Measurements from ENCODE around the gene SLC41A2. TPM values are rescaled to one million over a fixed set of nuclear protein-coding genes. Genes with fewer than 3 reads are reported as not detected.

SLC41A2 gene
- total RNA-seq, 1 experiment from 2014 or later: 14.6 TPM

DNA sequence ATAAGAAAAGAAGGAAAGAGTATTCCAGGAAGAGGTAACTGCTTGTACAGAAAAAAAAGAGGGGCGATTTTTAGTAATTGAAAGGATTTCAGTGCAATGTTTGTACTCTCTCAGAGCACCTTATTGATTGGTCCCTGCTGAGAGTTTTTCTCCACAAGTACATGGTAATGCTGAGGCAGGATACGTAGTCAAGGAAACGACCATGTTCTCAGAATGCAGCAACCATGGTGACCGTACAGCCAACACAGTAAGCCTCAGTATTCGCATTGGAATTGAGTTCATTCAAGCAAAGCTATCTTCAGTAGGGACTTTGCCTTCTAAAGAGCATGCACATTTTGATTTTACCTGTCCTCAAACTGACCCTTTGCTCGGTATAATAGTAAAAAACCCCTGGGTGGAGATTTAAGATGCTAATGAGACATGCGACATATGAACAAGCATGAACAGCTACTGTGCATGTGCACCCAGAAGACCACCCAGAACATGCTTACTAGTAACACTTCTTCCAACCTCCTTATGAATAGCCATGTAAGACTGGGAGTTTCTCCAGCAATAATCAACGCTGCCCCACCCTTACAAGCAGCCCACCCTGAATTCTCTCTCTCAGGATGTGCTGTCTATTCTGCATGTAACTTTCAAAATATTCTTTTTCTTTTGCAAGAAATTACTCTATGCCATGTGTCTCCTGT lies 6.2 kb upstream of the SLC41A2 start:
- no peak overlapping the region for H3K27ac Mint-ChIP-seq (ENCODE audit: low read depth, unreplicated experiment)
- CTCF ChIA-PET: no interaction called here
- no TSS peak for BruUV-seq (replicated peaks)
- TF ChIP-seq, protein P1, sequence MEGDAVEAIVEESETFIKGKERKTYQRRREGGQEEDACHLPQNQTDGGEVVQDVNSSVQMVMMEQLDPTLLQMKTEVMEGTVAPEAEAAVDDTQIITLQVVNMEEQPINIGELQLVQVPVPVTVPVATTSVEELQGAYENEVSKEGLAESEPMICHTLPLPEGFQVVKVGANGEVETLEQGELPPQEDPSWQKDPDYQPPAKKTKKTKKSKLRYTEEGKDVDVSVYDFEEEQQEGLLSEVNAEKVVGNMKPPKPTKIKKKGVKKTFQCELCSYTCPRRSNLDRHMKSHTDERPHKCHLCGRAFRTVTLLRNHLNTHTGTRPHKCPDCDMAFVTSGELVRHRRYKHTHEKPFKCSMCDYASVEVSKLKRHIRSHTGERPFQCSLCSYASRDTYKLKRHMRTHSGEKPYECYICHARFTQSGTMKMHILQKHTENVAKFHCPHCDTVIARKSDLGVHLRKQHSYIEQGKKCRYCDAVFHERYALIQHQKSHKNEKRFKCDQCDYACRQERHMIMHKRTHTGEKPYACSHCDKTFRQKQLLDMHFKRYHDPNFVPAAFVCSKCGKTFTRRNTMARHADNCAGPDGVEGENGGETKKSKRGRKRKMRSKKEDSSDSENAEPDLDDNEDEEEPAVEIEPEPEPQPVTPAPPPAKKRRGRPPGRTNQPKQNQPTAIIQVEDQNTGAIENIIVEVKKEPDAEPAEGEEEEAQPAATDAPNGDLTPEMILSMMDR (IDR thresholded peaks at IDR 0.05; ENCODE audit: unreplicated experiment): no peak
- intact Hi-C loops (cut with micrococcal nuclease): no loop called here
- no peaks in the 10 kb centered on the region for H3K9me3 Mint-ChIP-seq (ENCODE audit: unreplicated experiment)
- peaks cover 9% of the 10 kb centered on the region for H3K4me1 Mint-ChIP-seq (ENCODE audit: insufficient read depth, unreplicated experiment)
- no peaks in the 10 kb centered on the region for H3K36me3 Mint-ChIP-seq (ENCODE audit: insufficient read depth, unreplicated experiment)
- no peak overlapping the region for H3K4me3 Mint-ChIP-seq (ENCODE audit: unreplicated experiment)
- H3K27me3 Mint-ChIP-seq (ENCODE audit: insufficient read depth, unreplicated experiment): no peaks in the 10 kb centered on the region
- POLR2A ChIA-PET: no interaction called here
- DNase-seq (ENCODE audit: unreplicated experiment): no peak

DNA sequence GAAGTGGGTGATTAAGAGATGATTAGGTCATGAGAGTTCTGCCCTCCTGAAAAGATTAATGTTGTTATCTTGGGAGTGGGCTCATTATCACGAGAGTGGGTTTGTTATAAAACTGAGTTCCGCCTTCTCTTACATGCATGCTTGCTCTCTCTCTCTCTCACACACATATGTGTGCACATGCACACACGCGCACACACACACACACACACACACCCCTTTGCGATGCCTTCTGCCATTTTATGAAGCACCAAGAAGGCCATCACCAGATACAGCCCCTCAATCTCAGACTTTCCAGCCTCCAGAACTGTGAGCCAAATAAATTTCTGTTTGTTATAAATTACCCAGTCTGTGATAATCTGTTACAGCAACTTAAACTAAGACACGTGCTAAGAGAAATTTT lies 5.7 kb upstream of the SLC41A2 start:
- TF ChIP-seq, protein P1 (IDR thresholded peaks at IDR 0.05; ENCODE audit: unreplicated experiment): no peak
- Mint-ChIP-seq H3K9me3 (ENCODE audit: unreplicated experiment) (no peaks in the 10 kb centered on the region), H3K36me3 (ENCODE audit: insufficient read depth, unreplicated experiment) (no peaks in the 10 kb centered on the region), H3K27me3 (ENCODE audit: insufficient read depth, unreplicated experiment) (no peaks in the 10 kb centered on the region), H3K4me3 (ENCODE audit: unreplicated experiment) (no peak overlapping the region), H3K27ac (ENCODE audit: low read depth, unreplicated experiment) (no peak overlapping the region), H3K4me1 (ENCODE audit: insufficient read depth, unreplicated experiment) (peaks cover 11% of the 10 kb centered on the region)
- ChIA-PET POLR2A (no interaction called here), CTCF (no interaction called here)
- no TSS peak for BruUV-seq (replicated peaks)
- intact Hi-C loops (cut with micrococcal nuclease): no loop called here
- DNase-seq (ENCODE audit: unreplicated experiment): no peak

DNA sequence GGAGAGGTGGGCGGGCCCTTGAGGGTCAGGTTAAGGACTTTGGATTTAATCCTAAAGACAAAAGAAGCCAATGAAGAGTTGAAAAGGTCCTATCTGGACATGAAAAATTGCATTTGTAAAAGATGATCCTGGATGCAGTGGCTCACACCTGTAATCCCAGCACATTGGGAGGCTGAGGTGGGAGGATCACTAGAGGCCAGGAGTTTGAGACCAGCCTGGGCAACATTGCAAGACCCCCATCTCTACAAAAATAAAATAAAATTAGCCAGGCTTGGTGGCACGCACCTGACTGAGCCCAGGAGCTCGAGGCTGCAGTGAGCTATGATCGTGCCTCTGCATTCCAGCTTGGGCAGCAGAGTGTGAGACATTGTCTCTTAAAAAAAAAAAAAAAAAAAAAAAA lies 2.4 kb upstream of the SLC41A2 start:
- POLR2A ChIA-PET: interaction anchor here (0.5 to 3.2 kb wide), 2 partner anchors 13 to 1011 kb away, joined by 3 to 17 read pairs; no protein-coding TSS in a partner anchor
- CTCF ChIA-PET: interaction anchor here (0.5 to 1.7 kb wide), 3 partner anchors 8 to 665 kb away, joined by 3 to 7 read pairs (median 7); no protein-coding TSS in a partner anchor
- peaks cover 11% of the 10 kb centered on the region for H3K4me1 Mint-ChIP-seq (ENCODE audit: insufficient read depth, unreplicated experiment)
- no peak overlapping the region for H3K27ac Mint-ChIP-seq (ENCODE audit: low read depth, unreplicated experiment)
- no TSS peak for BruUV-seq (replicated peaks)
- no peaks in the 10 kb centered on the region for H3K9me3 Mint-ChIP-seq (ENCODE audit: unreplicated experiment)
- H3K36me3 Mint-ChIP-seq (ENCODE audit: insufficient read depth, unreplicated experiment): no peaks in the 10 kb centered on the region
- intact Hi-C loops (cut with micrococcal nuclease): no loop called here
- no peak overlapping the region for H3K4me3 Mint-ChIP-seq (ENCODE audit: unreplicated experiment)
- TF ChIP-seq, protein P1 (IDR thresholded peaks at IDR 0.05; ENCODE audit: unreplicated experiment): no peak
- DNase-seq (ENCODE audit: unreplicated experiment): no peak
- H3K27me3 Mint-ChIP-seq (ENCODE audit: insufficient read depth, unreplicated experiment): no peaks in the 10 kb centered on the region

DNA sequence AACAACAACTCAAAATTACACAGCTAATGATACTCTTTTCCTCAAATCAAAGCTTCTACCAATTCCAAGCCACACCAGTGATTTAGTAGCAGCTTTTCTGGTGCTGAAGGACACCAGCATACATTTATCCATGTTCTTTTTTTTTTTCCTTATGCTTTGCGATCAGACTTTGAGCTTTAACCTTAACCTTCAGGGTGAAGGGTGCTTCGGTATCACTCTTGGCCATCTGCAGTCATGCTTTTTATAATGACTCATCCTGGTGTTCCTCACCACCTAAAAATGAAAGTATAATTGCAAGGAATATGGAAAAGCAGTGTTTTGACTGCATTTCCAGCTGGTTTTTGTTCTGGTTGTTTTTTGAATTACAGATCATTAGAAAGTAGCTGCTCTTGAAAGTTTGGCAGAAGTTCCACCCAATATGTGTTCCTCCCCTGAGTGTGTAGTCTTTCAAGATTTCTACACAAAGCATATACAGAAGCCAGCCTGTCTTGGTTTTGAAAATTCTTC lies 1.3 kb upstream of the SLC41A2 start:
- CTCF ChIA-PET: interaction anchor here (0.6 to 3.4 kb wide), 20 partner anchors 9 to 577 kb away, joined by 3 to 11 read pairs (median 4); partner anchors contain the start of gene NOPCHAP1

More for the DNA sequence above, 1.3 kb upstream of the SLC41A2 start:
- intact Hi-C loops (cut with micrococcal nuclease): loop anchor here (2.0 kb wide), 1 partner anchor 503 kb away; the partner anchor contains the start of gene CHST11
- peak; percentile 53 for DNase-seq (ENCODE audit: unreplicated experiment)
- POLR2A ChIA-PET: interaction anchor here (0.6 to 3.2 kb wide), 20 partner anchors 14 to 950 kb away, joined by 3 to 20 read pairs (median 4); partner anchors contain the start of genes CHST11, NOPCHAP1 and WASHC4
- Mint-ChIP-seq H3K9me3 (ENCODE audit: unreplicated experiment) (no peaks in the 10 kb centered on the region), H3K36me3 (ENCODE audit: insufficient read depth, unreplicated experiment) (no peaks in the 10 kb centered on the region), H3K27me3 (ENCODE audit: insufficient read depth, unreplicated experiment) (no peaks in the 10 kb centered on the region), H3K27ac (ENCODE audit: low read depth, unreplicated experiment) (peak overlapping the region; percentile 85), H3K4me3 (ENCODE audit: unreplicated experiment) (peak overlapping the region; percentile 91), H3K4me1 (ENCODE audit: insufficient read depth, unreplicated experiment) (peaks cover 11% of the 10 kb centered on the region)
- TF ChIP-seq, protein P1 (IDR thresholded peaks at IDR 0.05; ENCODE audit: unreplicated experiment): no peak
- no TSS peak for BruUV-seq (replicated peaks)

All from MCF 10A (cell line).